ENCODE measurements around the gene POU2F1. TPM values are rescaled to one million over a fixed set of nuclear protein-coding genes. Genes with fewer than 3 reads are reported as not detected.

Gene POU2F1
- total and polyA plus RNA-seq, 4 experiments from 2014 or later, result 5.7 to 22.9 (median 14.4) TPM

DNA sequence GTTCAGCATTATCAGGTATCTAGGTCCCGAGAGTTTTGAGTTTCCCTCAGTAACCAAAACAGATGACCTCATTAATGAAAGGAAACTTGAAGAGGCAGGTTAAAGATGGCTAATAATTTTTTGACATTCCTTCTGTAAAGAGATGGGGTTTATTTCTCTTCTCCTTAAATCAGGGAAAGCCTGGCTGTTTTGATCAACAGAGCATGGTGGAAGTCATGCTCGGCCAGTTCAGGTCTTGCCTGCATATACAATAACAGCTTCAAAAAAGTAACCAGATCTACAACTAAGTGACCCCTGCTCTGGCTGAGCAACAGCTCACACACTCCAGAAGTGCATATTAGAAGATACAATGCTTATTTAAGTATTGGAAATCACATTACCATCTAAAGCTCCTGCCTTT is 36.6 kb upstream of the POU2F1 start:
- Mint-ChIP-seq H3K27ac (no peak overlapping the region), H3K4me1 (peaks cover 0 to 6% (median 0%) of the 10 kb centered on the region in 4 donors), H3K36me3 (no peaks in the 10 kb centered on the region), H3K27me3 (peaks cover 6 to 8% of the 10 kb centered on the region in 2 donors), H3K4me3 (no peak overlapping the region), H3K9me3 (no peaks in the 10 kb centered on the region)
- intact Hi-C loops (cut with micrococcal nuclease), result no loop called here
- no peaks in the 10 kb centered on the region for H3K4me1 ChIP-seq (ENCODE audit: insufficient read depth, low read length)
- H3K36me3 ChIP-seq (ENCODE audit: insufficient read depth, low read length), result no peaks in the 10 kb centered on the region
- H3K27me3 ChIP-seq (ENCODE audit: insufficient read depth, low read length), result no peaks in the 10 kb centered on the region
- ChIA-PET CTCF (ENCODE audit: partially characterized antibody) (no interaction called here), POLR2A (ENCODE audit: partially characterized antibody) (no interaction called here)
- H3K4me3 ChIP-seq (ENCODE audit: low read length in 2 of 2), result no peak overlapping the region
- DNase-seq, result no peak
- H3K9me3 ChIP-seq (ENCODE audit: control insufficient read depth in 1 of 2, low read length in 2 of 2), result no peaks in the 10 kb centered on the region
- H3K27ac ChIP-seq (ENCODE audit: low read depth, low read length), result no peak overlapping the region

GRCh38 chr1:167185062-167185461 is 35.6 kb upstream of the POU2F1 start:
- no peak for DNase-seq
- Histone ChIP-seq H3K4me3 (ENCODE audit: low read length in 2 of 2) (no peak overlapping the region), H3K9me3 (ENCODE audit: control insufficient read depth in 1 of 2, low read length in 2 of 2) (no peaks in the 10 kb centered on the region), H3K4me1 (ENCODE audit: insufficient read depth, low read length) (no peaks in the 10 kb centered on the region), H3K36me3 (ENCODE audit: insufficient read depth, low read length) (no peaks in the 10 kb centered on the region), H3K27ac (ENCODE audit: low read depth, low read length) (no peak overlapping the region), H3K27me3 (ENCODE audit: insufficient read depth, low read length) (no peaks in the 10 kb centered on the region)
- ChIA-PET CTCF (ENCODE audit: partially characterized antibody) (no interaction called here), POLR2A (ENCODE audit: partially characterized antibody) (no interaction called here)
- intact Hi-C loops (cut with micrococcal nuclease), result no loop called here
- Mint-ChIP-seq H3K4me1 (peaks cover 0 to 6% (median 0%) of the 10 kb centered on the region in 4 donors), H3K27me3 (peaks cover 6 to 8% of the 10 kb centered on the region in 2 donors), H3K27ac (no peak overlapping the region), H3K9me3 (no peaks in the 10 kb centered on the region), H3K4me3 (no peak overlapping the region), H3K36me3 (peaks cover 0 to 4% of the 10 kb centered on the region in 2 donors)

DNA sequence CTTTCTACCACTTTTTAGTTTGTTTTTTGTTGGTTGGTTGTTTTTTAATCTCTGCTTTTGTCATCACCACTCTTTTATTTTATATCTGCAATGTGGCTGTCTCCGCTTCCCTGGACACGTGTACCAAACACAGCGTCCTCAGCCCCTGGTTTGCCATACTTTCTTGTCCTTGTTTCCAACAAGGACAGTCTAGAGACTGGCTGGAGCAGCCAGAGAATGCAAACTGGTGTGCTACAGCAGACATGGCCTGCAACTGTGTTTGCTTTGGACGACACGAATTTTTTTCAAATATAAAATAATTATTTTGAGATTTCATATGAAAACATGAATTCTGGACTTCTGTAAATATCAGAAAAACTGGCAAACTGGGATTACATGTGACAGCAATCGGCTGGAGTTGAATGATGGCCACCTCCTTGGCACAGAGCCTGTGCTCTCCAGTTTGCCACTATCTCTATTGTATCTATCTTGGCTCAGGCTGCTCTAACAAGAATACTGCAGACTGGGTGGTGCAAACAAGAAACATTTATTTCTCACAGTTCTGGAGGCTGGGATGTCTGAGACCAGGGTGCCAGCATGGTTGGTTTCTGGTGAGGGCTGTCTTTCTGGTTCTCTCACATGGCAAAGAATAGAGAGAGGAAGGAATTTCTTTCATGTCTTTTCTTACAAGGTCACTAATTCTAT is 34.6 kb upstream of the POU2F1 start:
- H3K36me3 ChIP-seq (ENCODE audit: insufficient read depth, low read length), result no peaks in the 10 kb centered on the region
- CTCF ChIA-PET (ENCODE audit: partially characterized antibody), result no interaction called here
- Mint-ChIP-seq H3K4me3 (no peak overlapping the region), H3K27ac (no peak overlapping the region), H3K4me1 (peaks cover 0 to 6% (median 0%) of the 10 kb centered on the region in 4 donors), H3K9me3 (no peaks in the 10 kb centered on the region), H3K27me3 (peaks cover 8 to 10% of the 10 kb centered on the region in 2 donors), H3K36me3 (peaks cover 0 to 4% of the 10 kb centered on the region in 2 donors)
- intact Hi-C loops (cut with micrococcal nuclease), result no loop called here
- H3K27ac ChIP-seq (ENCODE audit: low read depth, low read length), result no peak overlapping the region
- DNase-seq, result no peak
- no peaks in the 10 kb centered on the region for H3K9me3 ChIP-seq (ENCODE audit: control insufficient read depth in 1 of 2, low read length in 2 of 2)
- H3K4me1 ChIP-seq (ENCODE audit: insufficient read depth, low read length), result no peaks in the 10 kb centered on the region
- POLR2A ChIA-PET (ENCODE audit: partially characterized antibody), result no interaction called here
- H3K27me3 ChIP-seq (ENCODE audit: insufficient read depth, low read length), result peaks cover 3% of the 10 kb centered on the region
- no peak overlapping the region for H3K4me3 ChIP-seq (ENCODE audit: low read length in 2 of 2)

DNA sequence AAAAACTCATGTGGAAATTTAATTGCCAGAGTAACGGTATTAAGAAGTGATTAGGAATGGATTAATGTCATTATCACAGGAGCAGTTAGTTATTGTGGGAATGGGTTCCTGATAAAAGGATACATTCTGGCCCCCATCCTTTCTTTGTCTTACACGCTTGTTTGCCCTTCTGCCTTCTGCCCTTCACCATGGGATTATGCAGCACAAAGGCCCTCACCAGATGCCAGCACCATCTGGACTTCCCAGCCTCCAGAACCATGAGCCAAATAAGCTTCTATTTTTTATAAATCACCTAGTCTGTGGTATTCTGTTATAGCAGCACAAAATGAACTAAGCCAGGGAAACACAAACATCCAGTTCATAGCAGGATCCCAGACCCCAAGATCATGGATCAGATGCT is 33.9 kb upstream of the POU2F1 start:
- H3K27me3 ChIP-seq (ENCODE audit: insufficient read depth, low read length), result peaks cover 3% of the 10 kb centered on the region
- H3K4me1 Mint-ChIP-seq, result peaks cover 0 to 6% (median 0%) of the 10 kb centered on the region in 4 donors
- peaks cover 8 to 12% of the 10 kb centered on the region in 2 donors for H3K27me3 Mint-ChIP-seq
- H3K4me1 ChIP-seq (ENCODE audit: insufficient read depth, low read length), result no peaks in the 10 kb centered on the region
- H3K27ac Mint-ChIP-seq, result peak overlapping the region in 1 of 7 donors; percentile 21
- no peak overlapping the region for H3K27ac ChIP-seq (ENCODE audit: low read depth, low read length)
- no peaks in the 10 kb centered on the region for H3K9me3 ChIP-seq (ENCODE audit: control insufficient read depth in 1 of 2, low read length in 2 of 2)
- intact Hi-C loops (cut with micrococcal nuclease), result no loop called here
- peaks cover 0 to 4% of the 10 kb centered on the region in 2 donors for H3K36me3 Mint-ChIP-seq
- CTCF ChIA-PET (ENCODE audit: partially characterized antibody), result no interaction called here
- no peaks in the 10 kb centered on the region for H3K9me3 Mint-ChIP-seq
- POLR2A ChIA-PET (ENCODE audit: partially characterized antibody), result no interaction called here
- no peak overlapping the region for H3K4me3 Mint-ChIP-seq
- no peak for DNase-seq
- H3K36me3 ChIP-seq (ENCODE audit: insufficient read depth, low read length), result no peaks in the 10 kb centered on the region
- no peak overlapping the region for H3K4me3 ChIP-seq (ENCODE audit: low read length in 2 of 2)

GRCh38 chr1:167190747-167191237 is 29.9 kb upstream of the POU2F1 start:
- no peak for DNase-seq
- H3K36me3 Mint-ChIP-seq, result peaks cover 0 to 4% of the 10 kb centered on the region in 2 donors
- ChIA-PET POLR2A (ENCODE audit: partially characterized antibody) (no interaction called here), CTCF (ENCODE audit: partially characterized antibody) (no interaction called here)
- Histone ChIP-seq H3K27me3 (ENCODE audit: insufficient read depth, low read length) (peaks cover 3% of the 10 kb centered on the region), H3K27ac (ENCODE audit: low read depth, low read length) (no peak overlapping the region), H3K9me3 (ENCODE audit: control insufficient read depth in 1 of 2, low read length in 2 of 2) (no peaks in the 10 kb centered on the region), H3K4me1 (ENCODE audit: insufficient read depth, low read length) (no peaks in the 10 kb centered on the region), H3K36me3 (ENCODE audit: insufficient read depth, low read length) (no peaks in the 10 kb centered on the region), H3K4me3 (ENCODE audit: low read length in 2 of 2) (no peak overlapping the region)
- intact Hi-C loops (cut with micrococcal nuclease), result no loop called here
- no peak overlapping the region for H3K4me3 Mint-ChIP-seq
- peaks cover 9% of the 10 kb centered on the region in 2 donors for H3K27me3 Mint-ChIP-seq
- peaks cover 0 to 11% (median 0%) of the 10 kb centered on the region in 8 donors for H3K9me3 Mint-ChIP-seq
- H3K27ac Mint-ChIP-seq, result no peak overlapping the region
- H3K4me1 Mint-ChIP-seq, result peaks cover 0 to 6% (median 0%) of the 10 kb centered on the region in 4 donors

GRCh38 chr1:167191958-167192357 is 28.7 kb upstream of the POU2F1 start:
- CTCF ChIA-PET (ENCODE audit: partially characterized antibody), result interaction anchor here (1.2 kb wide), 1 partner anchor 10 kb away, joined by 3 read pairs; no protein-coding TSS in a partner anchor
- peaks cover 3% of the 10 kb centered on the region for H3K27me3 ChIP-seq (ENCODE audit: insufficient read depth, low read length)
- Mint-ChIP-seq H3K27ac (no peak overlapping the region), H3K9me3 (peaks cover 0 to 11% (median 0%) of the 10 kb centered on the region in 8 donors), H3K27me3 (peaks cover 7 to 9% of the 10 kb centered on the region in 2 donors), H3K36me3 (peaks cover 0 to 4% of the 10 kb centered on the region in 2 donors), H3K4me1 (peaks cover 0 to 6% (median 0%) of the 10 kb centered on the region in 4 donors), H3K4me3 (no peak overlapping the region)
- POLR2A ChIA-PET (ENCODE audit: partially characterized antibody), result no interaction called here
- DNase-seq, result no peak
- no peak overlapping the region for H3K4me3 ChIP-seq (ENCODE audit: low read length in 2 of 2)
- H3K4me1 ChIP-seq (ENCODE audit: insufficient read depth, low read length), result no peaks in the 10 kb centered on the region
- no peak overlapping the region for H3K27ac ChIP-seq (ENCODE audit: low read depth, low read length)
- H3K9me3 ChIP-seq (ENCODE audit: control insufficient read depth in 1 of 2, low read length in 2 of 2), result no peaks in the 10 kb centered on the region
- intact Hi-C loops (cut with micrococcal nuclease), result no loop called here
- no peaks in the 10 kb centered on the region for H3K36me3 ChIP-seq (ENCODE audit: insufficient read depth, low read length)

GRCh38 chr1:167194182-167194581 is 26.5 kb upstream of the POU2F1 start:
- Mint-ChIP-seq H3K27me3 (peaks cover 5 to 8% of the 10 kb centered on the region in 2 donors), H3K27ac (no peak overlapping the region), H3K4me1 (no peaks in the 10 kb centered on the region), H3K9me3 (peaks cover 0 to 11% (median 0%) of the 10 kb centered on the region in 8 donors), H3K4me3 (no peak overlapping the region), H3K36me3 (peaks cover 0 to 3% of the 10 kb centered on the region in 2 donors)
- H3K4me1 ChIP-seq (ENCODE audit: insufficient read depth, low read length), result no peaks in the 10 kb centered on the region
- ChIA-PET POLR2A (ENCODE audit: partially characterized antibody) (no interaction called here), CTCF (ENCODE audit: partially characterized antibody) (no interaction called here)
- no peak overlapping the region for H3K4me3 ChIP-seq (ENCODE audit: low read length in 2 of 2)
- H3K27me3 ChIP-seq (ENCODE audit: insufficient read depth, low read length), result peaks cover 3% of the 10 kb centered on the region
- H3K36me3 ChIP-seq (ENCODE audit: insufficient read depth, low read length), result no peaks in the 10 kb centered on the region
- no peak overlapping the region for H3K27ac ChIP-seq (ENCODE audit: low read depth, low read length)
- intact Hi-C loops (cut with micrococcal nuclease), result no loop called here
- no peak for DNase-seq
- H3K9me3 ChIP-seq (ENCODE audit: control insufficient read depth in 1 of 2, low read length in 2 of 2), result no peaks in the 10 kb centered on the region

All from CD4-positive, alpha-beta memory T cell (primary cell).